Measurements from ENCODE around the gene RAP1GAP.

- TF ChIP-seq CTCF (IDR thresholded peaks at IDR 0.05) (no peak), POLR2A (IDR thresholded peaks at IDR 0.05) (no peak)
Observed at GRCh38 chr1:21641537-21641936, 27.6 kb downstream of the RAP1GAP start.
